Thyroid gland (tissue), 4 donors: ENCODE results near the gene PNMA3.

Experiments
- POLR2A ChIP-seq, 2 donors: fragments of 450-650 bp; IDR thresholded peaks; one replicate each; pipeline ENCODE4 v1.6.1; 2017; ENCODE audit warnings: antibody characterized with exemption in 2 of 2, mild to moderate bottlenecking in 2 of 2, moderate library complexity in 1 of 2
- TF ChIP-seq, protein P1 (sequence below), 6 experiments: fragments of 200-600 bp in 3 of 6; fragments of 450-650 bp in 3 of 6; sonication (generic) in 3 of 6; IDR thresholded peaks; one replicate each; pipeline ENCODE4 v1.5.1; 2016 to 2019; ENCODE audit warnings: antibody characterized with exemption in 6 of 6, mild to moderate bottlenecking in 2 of 6, inconsistent platforms in 1 of 6, moderate library complexity in 1 of 6

DNA sequence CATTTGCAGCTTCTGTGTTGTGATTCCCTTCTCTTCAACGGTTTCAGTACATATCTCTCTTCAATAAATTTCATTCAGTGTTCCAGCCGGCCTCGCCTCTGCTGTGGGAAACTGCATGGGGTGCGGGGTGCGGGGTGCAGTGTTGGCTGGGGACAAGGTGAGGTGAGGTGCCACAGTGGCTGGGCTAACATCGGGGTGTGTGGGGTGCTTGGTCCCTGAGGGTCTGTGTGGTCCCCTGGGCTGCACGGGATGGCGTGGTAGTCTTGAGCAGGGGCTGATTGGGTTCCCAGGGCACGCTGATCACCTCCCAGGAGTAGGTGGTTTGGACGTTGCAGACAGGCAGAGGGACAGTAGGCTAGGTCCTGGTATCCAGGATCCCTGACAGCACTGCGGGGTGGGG lies 18.7 kb downstream of the PNMA3 start:
- TF ChIP-seq, protein P1, sequence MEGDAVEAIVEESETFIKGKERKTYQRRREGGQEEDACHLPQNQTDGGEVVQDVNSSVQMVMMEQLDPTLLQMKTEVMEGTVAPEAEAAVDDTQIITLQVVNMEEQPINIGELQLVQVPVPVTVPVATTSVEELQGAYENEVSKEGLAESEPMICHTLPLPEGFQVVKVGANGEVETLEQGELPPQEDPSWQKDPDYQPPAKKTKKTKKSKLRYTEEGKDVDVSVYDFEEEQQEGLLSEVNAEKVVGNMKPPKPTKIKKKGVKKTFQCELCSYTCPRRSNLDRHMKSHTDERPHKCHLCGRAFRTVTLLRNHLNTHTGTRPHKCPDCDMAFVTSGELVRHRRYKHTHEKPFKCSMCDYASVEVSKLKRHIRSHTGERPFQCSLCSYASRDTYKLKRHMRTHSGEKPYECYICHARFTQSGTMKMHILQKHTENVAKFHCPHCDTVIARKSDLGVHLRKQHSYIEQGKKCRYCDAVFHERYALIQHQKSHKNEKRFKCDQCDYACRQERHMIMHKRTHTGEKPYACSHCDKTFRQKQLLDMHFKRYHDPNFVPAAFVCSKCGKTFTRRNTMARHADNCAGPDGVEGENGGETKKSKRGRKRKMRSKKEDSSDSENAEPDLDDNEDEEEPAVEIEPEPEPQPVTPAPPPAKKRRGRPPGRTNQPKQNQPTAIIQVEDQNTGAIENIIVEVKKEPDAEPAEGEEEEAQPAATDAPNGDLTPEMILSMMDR (IDR thresholded peaks at IDR 0.05): no peak
- no peak for TF ChIP-seq POLR2A (IDR thresholded peaks at IDR 0.05)
